Hepatocyte (in vitro differentiated cells): ENCODE data around the gene IGSF23. TPM values are rescaled to one million over a fixed set of nuclear protein-coding genes. Genes with fewer than 3 reads are reported as not detected.
A peak's percentile ranks its signal among the peaks of the same experiment; 100 is the strongest.

Experiments used
- DNase-seq: peaks from one replicate; pipeline ENCODE4 v3.0.0-alpha.2; 2016; ENCODE audit warnings: low spot score
- H2AFZ ChIP-seq: fragments of 200-600 bp; sonication (generic); 2 replicates; pipeline ENCODE4 v1.6.0; 2016; ENCODE audit warnings: antibody characterized with exemption, mild to moderate bottlenecking
- H3K27ac ChIP-seq: fragments of 200-600 bp; sonication (generic); 2 replicates; pipeline ENCODE4 v1.5.1; 2016; ENCODE audit warnings: mild to moderate bottlenecking
- H3K27me3 ChIP-seq: fragments of 200-600 bp; sonication (generic); 2 replicates; pipeline ENCODE4 v1.6.1; 2016
- H3K36me3 ChIP-seq: fragments of 200-600 bp; sonication (generic); replicated peaks from 2 replicates; pipeline ENCODE4 v1.5.1; 2016; ENCODE audit warnings: low read depth; ENCODE audit not compliant: insufficient read depth
- H3K4me1 ChIP-seq: fragments of 200-600 bp; sonication (generic); 2 replicates; pipeline ENCODE4 v1.5.1; 2016; ENCODE audit warnings: mild to moderate bottlenecking, moderate library complexity; ENCODE audit not compliant: insufficient read depth
- H3K4me2 ChIP-seq: fragments of 200-600 bp; sonication (generic); 2 replicates; pipeline ENCODE4 v1.6.0; 2016
- H3K4me3 ChIP-seq: fragments of 200-600 bp; sonication (generic); 2 replicates; pipeline ENCODE4 v1.5.1; 2016; ENCODE audit warnings: mild to moderate bottlenecking
- H3K79me2 ChIP-seq: fragments of 200-600 bp; sonication (generic); 2 replicates; pipeline ENCODE4 v1.6.0; 2017; ENCODE audit warnings: mild to moderate bottlenecking
- H3K9me2 ChIP-seq: fragments of 200-600 bp; sonication (generic); replicated peaks from 2 replicates; pipeline ENCODE4 v1.6.0; 2017; ENCODE audit warnings: mild to moderate bottlenecking; ENCODE audit not compliant: insufficient read depth
- H3K9me3 ChIP-seq: fragments of 200-600 bp; sonication (generic); 2 replicates; pipeline ENCODE4 v1.5.1; 2016; ENCODE audit warnings: low read depth, mild to moderate bottlenecking
- H4K20me1 ChIP-seq: fragments of 200-600 bp; sonication (generic); 2 replicates; pipeline ENCODE4 v1.6.0; 2016; ENCODE audit warnings: mild to moderate bottlenecking; ENCODE audit not compliant: insufficient read depth, poor library complexity, severe bottlenecking
- EZH2 ChIP-seq: fragments of 200-600 bp; sonication (generic); IDR thresholded peaks from 2 replicates; pipeline ENCODE4 v1.6.1; 2016; ENCODE audit warnings: antibody characterized with exemption, mild to moderate bottlenecking, borderline replicate concordance
- EZH2phosphoT487 ChIP-seq: fragments of 200-600 bp; sonication (generic); IDR thresholded peaks from one replicate; pipeline ENCODE4 v1.6.1; 2018; ENCODE audit warnings: antibody characterized with exemption, mild to moderate bottlenecking, low read depth, moderate library complexity; ENCODE audit not compliant: unreplicated experiment, severe bottlenecking
- WGBS: methylation state at CpG from one replicate; pipeline ENCODE4 v1.1.6; 2016; ENCODE audit warnings: low lambda C conversion rate; ENCODE audit errors: missing lambda C conversion rate; 5-methylcytosine and 5-hydroxymethylcytosine counted together
- polyA plus RNA-seq: library from polyadenylated mRNA; unstranded; fragments of >200 nt; fragmentation: Nextera tagmentation; extraction: Ambion mirVana; gene quantifications from 2 replicates; pipeline ENCODE4 v1.2.1, GENCODE V29; 2016
- total RNA-seq: library from RNA; depleted of rRNA; stranded (reverse); fragments of >200 nt; gene quantifications from 2 replicates; pipeline ENCODE4 v1.2.3, GENCODE V29; 2014
- TF ChIP-seq, protein P1 (sequence below): fragments of 200-600 bp; sonication (generic); IDR thresholded peaks from 2 replicates; pipeline ENCODE4 v1.5.1; 2016; ENCODE audit warnings: antibody characterized with exemption, mild to moderate bottlenecking; ENCODE audit not compliant: poor library complexity

Gene IGSF23
- total and polyA plus RNA-seq, 2 experiments from 2014 or later, result 2.1 to 3.8 TPM

DNA sequence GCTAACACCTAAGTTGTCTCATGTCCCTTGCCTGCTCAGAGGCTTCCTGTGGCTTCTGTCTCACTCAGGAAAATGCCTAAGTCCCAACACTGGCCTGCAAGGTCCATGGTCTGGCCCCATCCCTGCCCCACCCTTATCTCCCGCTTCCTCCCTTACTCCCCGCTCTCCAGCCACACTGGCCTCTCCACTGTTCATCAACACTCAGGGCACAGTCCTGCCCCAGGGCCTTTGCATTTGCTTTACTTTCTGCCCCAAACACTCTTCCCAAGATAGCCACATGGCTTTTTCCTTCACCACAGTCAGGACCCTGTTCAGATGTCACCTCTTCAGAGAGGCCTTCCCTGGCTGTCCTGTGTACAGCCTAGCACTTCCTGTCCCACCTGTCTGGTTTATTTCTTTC is 32.1 kb upstream of the IGSF23 start:
- TF ChIP-seq EZH2 (no peak), EZH2phosphoT487 (no peak)
- TF ChIP-seq, protein P1, sequence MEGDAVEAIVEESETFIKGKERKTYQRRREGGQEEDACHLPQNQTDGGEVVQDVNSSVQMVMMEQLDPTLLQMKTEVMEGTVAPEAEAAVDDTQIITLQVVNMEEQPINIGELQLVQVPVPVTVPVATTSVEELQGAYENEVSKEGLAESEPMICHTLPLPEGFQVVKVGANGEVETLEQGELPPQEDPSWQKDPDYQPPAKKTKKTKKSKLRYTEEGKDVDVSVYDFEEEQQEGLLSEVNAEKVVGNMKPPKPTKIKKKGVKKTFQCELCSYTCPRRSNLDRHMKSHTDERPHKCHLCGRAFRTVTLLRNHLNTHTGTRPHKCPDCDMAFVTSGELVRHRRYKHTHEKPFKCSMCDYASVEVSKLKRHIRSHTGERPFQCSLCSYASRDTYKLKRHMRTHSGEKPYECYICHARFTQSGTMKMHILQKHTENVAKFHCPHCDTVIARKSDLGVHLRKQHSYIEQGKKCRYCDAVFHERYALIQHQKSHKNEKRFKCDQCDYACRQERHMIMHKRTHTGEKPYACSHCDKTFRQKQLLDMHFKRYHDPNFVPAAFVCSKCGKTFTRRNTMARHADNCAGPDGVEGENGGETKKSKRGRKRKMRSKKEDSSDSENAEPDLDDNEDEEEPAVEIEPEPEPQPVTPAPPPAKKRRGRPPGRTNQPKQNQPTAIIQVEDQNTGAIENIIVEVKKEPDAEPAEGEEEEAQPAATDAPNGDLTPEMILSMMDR, result no peak
- H3K79me2 ChIP-seq, result no peaks in the 10 kb centered on the region
- H3K9me2 ChIP-seq, result no peaks in the 10 kb centered on the region
- no peaks in the 10 kb centered on the region for H3K27me3 ChIP-seq
- H3K4me3 ChIP-seq, result no peak overlapping the region
- H3K4me2 ChIP-seq, result no peak overlapping the region
- H3K9me3 ChIP-seq, result no peaks in the 10 kb centered on the region
- H3K36me3 ChIP-seq, result no peaks in the 10 kb centered on the region
- no peak for DNase-seq
- H3K4me1 ChIP-seq, result no peaks in the 10 kb centered on the region
- no peaks in the 10 kb centered on the region for H4K20me1 ChIP-seq
- H3K27ac ChIP-seq, result no peak overlapping the region
- 95% methylated on average over 2 of the region's 2 CpGs for WGBS
- no peak overlapping the region for H2AFZ ChIP-seq

DNA sequence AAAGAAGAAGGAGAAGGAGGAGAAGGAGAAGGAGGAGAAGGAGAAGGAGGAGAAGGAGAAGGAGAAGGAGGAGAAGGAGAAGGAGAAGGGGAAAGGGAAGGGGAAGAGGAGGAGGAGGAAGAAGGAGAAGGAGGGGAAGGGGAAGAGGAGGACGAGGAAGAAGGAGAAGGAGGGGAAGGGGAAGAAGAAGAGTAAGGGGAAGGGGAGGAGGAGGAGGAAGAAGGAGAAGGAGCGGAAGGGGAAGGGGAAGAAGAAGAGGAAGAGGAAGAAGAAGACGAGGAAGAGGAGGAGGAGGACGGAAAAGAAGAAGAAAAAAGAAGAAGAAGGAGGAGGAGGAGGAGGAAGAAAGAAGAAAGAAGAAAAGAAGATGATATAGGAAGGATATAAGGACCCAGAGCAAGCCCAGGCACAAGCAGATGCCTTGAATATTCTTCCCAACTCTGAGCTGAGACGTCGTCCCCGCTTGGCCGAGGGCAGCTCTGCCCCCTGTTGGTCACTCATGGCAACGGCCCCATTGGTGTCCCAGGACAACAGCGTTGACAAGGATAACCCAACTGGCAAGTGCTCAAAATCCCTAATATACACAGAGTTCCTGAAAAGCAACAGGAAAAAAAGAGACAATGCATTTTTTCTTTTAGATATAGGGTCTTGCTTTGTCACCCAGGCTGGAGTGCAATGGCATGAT is 30.6 kb upstream of the IGSF23 start:
- Histone ChIP-seq H3K4me3 (no peak overlapping the region), H4K20me1 (no peaks in the 10 kb centered on the region), H3K27me3 (no peaks in the 10 kb centered on the region), H3K9me3 (no peaks in the 10 kb centered on the region), H3K9me2 (no peaks in the 10 kb centered on the region), H3K27ac (no peak overlapping the region), H3K4me1 (peaks cover under 1% of the 10 kb centered on the region), H3K36me3 (no peaks in the 10 kb centered on the region), H2AFZ (no peak overlapping the region), H3K4me2 (no peak overlapping the region), H3K79me2 (no peaks in the 10 kb centered on the region)
- no peak for DNase-seq
- no peak for TF ChIP-seq EZH2
- no peak for TF ChIP-seq EZH2phosphoT487
- TF ChIP-seq, protein P1, result peak; percentile 41
- 11% methylated on average over 6 of the region's 10 CpGs for WGBS

DNA sequence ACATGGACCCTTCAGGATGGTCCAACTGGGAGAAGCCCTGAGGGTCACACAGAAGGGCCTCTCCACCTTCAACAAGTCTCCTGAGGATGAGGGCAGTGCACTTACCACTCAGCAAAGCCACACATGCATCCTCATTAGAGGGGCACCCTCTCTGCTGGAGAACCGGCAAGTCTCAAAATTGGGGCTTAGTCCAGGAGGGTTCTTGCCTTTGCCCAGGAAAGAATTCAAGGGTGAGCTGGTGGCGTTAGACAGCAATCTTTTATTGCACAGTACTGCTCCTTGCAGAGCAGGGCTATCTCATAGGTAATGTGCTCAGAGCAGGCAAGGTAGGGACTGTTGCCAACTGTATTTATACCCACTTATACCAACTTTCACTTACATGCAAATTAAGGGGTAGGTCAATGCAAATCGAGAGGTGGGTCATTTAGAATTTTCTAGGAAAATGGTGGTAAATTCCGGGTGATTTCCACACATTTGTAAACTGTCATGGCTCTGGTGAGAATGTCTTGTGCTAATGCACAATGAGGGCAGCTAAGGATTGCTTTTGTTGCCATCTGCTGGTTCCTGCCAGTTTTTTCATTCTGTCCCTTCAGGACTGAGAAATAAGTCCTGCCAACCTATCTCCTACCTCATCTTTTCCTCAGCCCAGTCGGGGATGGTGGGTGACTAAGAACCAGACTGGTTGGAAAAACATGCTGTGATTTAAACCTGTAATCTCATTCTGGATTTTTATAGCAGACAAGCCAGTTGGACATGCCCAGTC is 27.8 kb upstream of the IGSF23 start:
- no peaks in the 10 kb centered on the region for H4K20me1 ChIP-seq
- H3K4me3 ChIP-seq, result no peak overlapping the region
- H3K9me2 ChIP-seq, result no peaks in the 10 kb centered on the region
- H2AFZ ChIP-seq, result no peak overlapping the region
- no peaks in the 10 kb centered on the region for H3K27me3 ChIP-seq
- H3K9me3 ChIP-seq, result no peaks in the 10 kb centered on the region
- no peak for TF ChIP-seq EZH2
- TF ChIP-seq EZH2phosphoT487, result no peak
- TF ChIP-seq, protein P1, result peak; percentile 1
- WGBS, result 87% methylated on average over 5 of the region's 5 CpGs
- H3K79me2 ChIP-seq, result no peaks in the 10 kb centered on the region
- H3K4me1 ChIP-seq, result peaks cover 19% of the 10 kb centered on the region
- no peak overlapping the region for H3K4me2 ChIP-seq
- DNase-seq, result no peak
- H3K36me3 ChIP-seq, result no peaks in the 10 kb centered on the region
- H3K27ac ChIP-seq, result no peak overlapping the region
